Ishikawa (cell line): ENCODE data around the gene JOSD2.

Experiments used
- CEBPB ChIP-seq: IDR thresholded peaks from 2 replicates; pipeline ENCODE4 v1.6.1; 2012
- CREB1 ChIP-seq: IDR thresholded peaks from 2 replicates; pipeline ENCODE4 v1.6.1; 2012; ENCODE audit warnings: low read depth
- EP300 ChIP-seq: IDR thresholded peaks from 2 replicates; pipeline ENCODE4 v1.6.1; 2012; ENCODE audit warnings: borderline replicate concordance
- NFIC ChIP-seq: IDR thresholded peaks from 2 replicates; pipeline ENCODE4 v1.6.1; 2012
- REST ChIP-seq: IDR thresholded peaks from 2 replicates; pipeline ENCODE4 v1.6.1; 2012; ENCODE audit warnings: low read depth, mild to moderate bottlenecking
- TCF12 ChIP-seq: IDR thresholded peaks from 2 replicates; pipeline ENCODE4 v1.6.1; 2012; ENCODE audit warnings: low read depth

- TF ChIP-seq REST (no peak), CREB1 (no peak), EP300 (no peak), CEBPB (no peak), TCF12 (no peak), NFIC (no peak)
Measured at GRCh38 chr19:50510121-50510670, 795 bp downstream of the JOSD2 start.
